ENCODE results near the gene PPARGC1A.

The PPARGC1A gene

DNA sequence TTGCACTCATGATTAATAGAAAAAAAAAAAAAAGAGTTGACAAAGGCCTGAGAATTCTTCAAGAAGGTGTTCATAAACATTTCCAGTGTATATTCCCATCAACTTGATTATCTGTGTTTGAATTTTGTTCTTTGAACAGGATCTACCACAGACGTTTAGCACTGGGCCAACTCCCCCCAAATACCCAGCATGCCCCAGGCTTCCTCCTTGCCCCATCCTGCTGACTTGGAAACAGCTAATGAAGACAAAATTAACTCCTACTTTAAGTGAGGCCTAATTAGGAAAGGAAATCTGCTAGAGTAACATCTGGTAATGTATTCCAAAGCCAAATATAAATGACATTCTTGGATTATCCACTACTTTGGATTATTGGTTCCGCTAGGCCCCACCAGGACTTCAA, 52.5 kb downstream of the PPARGC1A start:
- no peak for DNase-seq

DNA sequence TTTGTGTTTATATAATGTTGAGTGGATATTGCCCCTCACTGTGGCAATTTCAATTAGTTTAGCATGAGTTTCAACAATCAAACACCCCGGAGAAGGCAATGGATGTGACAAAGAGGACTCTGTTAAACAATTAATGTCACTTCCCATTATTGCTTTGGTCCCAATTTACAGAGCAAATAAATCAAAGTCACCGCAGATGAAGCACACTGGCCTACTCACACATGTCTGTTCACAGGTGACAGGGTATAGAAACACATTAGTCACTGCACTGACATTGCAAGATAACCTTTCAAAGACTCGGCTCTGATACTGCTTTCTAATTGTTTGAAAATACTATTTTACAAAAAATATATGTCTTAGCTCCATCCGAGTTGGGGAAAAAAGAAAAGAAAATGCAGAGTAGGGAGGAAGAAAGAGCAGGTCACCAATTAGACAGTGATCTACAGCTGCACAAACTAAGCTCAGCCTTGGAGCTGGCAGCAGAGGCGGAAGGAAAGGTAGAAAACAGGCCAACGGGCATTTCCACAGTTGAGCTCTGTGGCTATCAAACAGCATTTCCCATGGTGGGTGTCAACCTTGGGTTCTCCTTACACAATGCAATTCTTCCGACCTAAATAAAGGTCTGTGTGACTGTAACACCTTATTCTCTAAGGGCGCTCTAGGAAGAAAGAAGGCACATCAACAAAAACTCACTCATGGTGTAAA, 53.9 kb downstream of the PPARGC1A start:
- DNase-seq: no peak

DNA sequence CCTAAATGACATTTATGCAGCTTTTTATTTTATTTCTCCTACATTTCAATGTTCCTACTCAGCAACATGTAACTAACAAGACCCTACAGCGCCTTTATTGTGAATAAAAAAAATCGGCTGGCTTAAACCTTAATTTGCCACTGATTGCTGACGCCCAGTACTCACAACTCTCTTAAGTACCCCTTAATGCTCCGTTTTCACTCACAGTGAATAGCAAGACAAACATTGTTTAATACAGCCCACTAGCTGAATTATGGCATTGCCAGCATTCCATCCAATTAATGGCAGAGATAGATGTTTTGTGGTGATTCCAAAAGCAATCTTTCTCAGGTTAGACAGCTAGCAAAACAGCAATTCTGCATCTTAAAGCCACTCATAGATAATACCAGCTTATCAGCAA, 61.1 kb downstream of the PPARGC1A start:
- no peak for DNase-seq

DNA sequence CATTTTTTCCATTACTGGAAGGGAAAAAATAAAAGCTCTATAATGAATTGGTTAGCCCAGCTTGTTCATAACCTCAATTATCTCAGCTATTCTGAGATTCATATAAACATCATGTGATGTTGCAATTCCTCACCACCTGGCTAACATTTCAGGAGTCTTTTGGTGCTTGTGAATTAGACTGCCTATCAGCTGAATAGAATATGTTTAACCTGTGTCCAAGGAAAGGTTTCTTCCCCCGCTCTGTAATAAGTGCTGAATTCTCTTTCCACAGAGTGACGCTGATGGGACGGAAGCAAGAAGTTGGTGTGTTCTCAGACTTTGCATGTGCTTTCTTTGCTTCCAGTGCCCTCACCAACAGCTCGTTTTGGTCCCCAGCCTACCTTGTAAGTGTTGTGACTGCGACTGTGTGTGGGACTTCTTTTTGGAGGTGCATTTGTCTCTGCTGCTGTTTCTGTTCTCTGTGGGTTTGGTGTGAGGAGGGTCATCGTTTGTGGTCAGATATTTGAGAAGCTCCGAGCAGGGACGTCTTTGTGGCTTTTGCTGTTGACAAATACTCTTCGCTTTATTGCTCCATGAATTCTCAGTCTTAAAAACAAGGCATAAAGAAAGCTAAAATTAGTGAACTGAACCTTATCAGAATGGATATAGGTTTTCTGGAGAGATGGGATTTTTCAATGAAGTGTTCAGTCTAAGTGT, 61.7 kb downstream of the PPARGC1A start:
- DNase-seq: no peak

DNA sequence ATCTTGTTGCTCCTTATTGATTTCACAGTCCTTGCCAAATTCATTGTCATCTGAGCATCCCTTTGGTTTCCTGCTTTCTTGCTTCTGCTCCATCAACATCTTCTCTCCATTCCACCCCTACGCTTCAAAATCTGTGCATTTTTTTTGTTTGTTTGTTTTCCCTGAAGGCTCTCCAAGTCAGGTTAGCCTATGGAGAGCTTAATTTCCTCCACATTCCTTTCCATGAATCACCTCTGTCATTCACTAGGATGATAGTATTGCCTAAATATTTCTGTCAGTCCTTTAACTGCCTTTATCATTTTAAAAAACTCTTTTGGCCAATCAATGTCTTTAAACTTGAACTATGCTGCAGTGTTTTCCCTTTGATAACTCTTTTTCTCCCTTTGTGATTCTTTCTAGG, 67.7 kb downstream of the PPARGC1A start:
- no peak for DNase-seq

DNA sequence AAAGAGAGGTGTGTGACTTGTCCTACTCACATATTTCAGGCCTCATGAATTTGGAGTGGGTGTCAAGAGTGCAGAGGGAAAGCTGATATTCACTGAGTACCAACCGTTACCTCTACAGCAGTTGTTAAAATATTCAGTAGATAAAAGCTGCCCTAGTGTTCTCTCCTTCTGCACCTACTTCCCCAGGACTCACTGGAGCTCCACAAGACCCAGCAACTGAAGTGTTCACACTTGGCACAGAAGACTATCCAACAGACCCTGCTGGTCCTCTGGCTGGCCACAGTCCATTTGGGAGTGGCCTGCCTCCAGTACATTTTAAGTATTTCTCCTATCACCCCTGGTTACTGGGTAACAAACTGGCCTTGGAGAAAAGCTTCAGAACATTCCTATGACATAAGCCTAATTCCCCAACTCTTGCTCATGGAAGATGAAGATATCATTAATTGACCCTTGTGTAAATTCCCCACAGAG, 70.8 kb downstream of the PPARGC1A start:
- DNase-seq: no peak

DNA sequence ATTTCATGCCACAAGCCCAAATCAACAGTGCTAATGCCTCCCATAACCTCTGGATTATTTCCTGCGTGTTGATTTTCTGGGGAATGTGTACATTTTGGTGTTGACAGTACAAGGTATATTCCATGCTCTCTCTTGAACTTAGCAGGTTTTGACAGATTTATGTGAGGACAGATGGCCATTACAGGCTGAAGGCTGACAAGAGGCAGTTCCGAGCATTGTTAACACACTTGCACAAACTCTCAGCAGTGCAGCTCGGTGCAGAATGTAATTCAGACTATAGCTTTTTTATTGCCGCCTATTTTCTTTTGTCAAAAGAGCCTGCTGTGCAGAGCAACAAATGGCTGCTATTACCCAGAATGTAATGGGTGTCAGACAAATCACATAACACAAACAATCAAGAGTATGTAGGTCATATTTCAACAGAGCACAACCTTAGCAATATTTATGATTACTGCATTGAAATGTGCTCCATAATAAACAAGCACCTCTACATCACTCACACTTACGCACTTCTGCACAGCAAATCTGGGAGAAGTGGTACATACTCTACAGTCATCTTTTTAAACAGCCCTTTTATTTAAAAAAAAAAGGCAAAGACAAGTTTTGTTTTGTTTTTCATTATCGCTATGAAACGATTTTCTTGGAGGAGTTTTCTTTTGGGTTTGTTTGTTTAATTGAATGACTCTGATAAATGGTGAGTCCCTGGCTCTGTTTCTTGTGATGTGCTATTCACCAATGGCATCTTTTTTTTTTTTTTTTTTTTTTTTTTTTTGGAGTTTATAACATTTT, 71.6 kb downstream of the PPARGC1A start:
- no peak for DNase-seq

DNA sequence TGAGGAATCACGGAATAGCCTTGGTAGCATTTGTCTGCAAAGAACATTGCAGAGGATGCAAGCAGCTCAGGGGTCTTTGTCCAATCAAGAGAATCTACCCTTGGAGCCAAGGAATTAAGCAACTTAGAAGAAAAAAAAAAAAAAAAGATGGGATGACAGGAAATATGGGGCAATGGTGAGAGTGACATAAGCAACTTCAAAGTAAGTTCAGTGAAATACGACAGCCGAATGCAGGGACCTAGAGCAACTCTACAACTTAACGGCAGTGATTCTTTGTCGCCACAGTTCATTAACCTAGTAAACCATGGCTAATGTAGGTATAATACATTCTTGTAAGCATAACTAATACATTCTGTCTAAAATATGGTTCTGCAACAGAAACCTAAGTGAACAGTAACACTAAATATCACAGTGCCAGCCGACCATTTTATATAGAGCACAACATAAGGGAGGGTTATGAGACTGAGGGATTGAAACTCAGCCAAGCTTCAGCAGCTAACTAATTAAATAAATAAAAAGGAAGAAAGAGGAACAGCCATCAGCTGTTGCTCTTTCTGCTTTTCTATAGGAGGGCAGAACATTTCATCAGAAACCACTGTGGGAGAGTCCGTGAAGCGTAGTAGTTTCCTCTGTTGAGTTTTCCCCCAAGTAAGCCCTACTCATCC, 74.7 kb downstream of the PPARGC1A start:
- DNase-seq: no peak

DNA sequence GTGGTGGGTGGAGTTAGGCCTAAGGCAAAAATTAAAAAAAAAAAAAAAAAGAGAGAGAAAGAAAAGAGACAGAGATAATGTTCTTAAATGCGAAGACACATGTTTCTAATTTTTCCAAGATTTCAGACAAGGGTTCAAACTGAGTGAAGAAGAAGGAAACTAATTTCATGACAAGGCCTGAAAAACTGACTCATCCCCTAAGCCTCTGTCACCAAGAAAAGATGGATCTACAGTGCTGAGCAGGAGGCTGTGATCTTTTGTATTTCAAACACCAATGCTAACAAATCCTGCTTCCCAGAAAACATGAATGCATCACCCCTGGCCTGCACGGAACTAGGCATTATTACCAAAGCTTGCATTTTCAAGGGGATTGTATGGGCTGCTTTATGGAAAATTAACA, 75.3 kb downstream of the PPARGC1A start:
- no peak for DNase-seq

DNA sequence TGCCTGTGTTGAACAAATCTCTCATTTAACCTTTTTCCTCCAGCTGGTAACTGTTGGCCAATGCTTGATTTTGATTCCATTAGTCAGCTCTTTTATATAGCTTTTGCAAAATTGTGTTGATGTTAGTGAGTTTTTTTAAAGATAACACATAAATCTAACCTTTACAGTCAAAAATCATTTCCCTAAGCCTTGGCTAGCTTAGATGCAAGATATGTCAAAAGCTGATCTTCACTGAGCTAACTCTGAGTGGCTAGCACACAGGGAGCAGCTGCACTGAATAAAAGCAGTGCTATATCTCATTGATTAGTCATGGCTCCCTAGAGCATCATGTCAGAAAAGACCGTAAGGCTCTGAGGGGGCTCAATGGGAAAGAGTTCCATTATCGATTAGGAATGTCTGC, 78.7 kb downstream of the PPARGC1A start:
- DNase-seq: no peak

DNA sequence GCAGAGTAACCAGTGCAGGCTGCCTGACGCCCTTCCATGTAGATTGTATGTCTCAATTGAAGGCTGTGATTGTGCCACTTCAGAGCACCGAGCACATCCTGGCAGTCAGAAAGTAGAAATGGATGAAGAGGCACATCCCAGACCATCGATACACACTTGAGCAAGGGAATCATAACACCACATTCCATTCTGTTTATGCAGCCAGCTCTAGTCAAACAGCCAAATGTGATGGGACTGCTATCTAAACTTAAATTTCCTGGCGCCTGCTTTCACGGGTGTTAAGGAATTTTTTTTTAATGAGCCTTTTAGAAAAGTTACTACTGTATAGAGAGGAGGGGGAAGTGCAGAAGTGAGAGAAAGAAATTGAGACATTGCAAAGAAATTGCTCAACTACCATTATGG, 84.4 kb downstream of the PPARGC1A start:
- DNase-seq: no peak

DNA sequence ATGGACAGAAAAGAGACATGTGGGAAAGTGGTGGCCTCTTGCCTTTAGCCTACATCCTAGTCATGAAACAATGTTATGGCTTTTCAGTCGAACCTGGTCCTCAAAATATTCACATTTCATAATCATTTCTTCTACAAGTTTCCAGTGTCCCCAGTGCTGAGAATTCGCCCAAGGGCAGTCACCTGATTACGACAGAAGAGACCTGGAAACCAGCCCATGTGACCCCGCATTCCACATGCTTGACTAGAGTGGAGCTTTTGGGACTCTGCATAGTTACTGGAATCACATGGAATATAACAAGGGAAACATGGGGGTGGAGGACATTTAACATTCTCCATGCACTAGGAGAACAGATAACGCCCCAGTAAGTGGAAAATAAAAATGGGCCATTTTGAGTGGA, 100.1 kb downstream of the PPARGC1A start:
- DNase-seq: peak; percentile 84

DNA sequence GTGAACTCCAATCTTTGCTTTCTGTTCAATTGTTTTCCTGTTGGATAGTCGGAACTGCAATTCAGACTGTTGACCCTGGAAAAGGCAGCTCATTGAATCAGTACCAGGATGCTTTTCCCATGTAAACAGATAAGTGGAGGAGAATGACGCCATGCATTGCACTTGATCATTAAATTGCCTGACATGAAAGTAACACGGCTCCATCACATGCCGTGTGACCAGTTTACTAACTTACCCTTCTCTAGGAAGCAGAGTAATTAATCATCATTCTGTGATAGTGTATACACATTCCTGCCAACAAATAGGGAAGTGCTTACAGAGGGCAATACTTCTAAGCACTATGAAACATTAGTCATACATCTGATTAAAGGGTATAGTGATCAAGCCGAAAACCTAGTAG, 101.4 kb downstream of the PPARGC1A start:
- no peak for DNase-seq

DNA sequence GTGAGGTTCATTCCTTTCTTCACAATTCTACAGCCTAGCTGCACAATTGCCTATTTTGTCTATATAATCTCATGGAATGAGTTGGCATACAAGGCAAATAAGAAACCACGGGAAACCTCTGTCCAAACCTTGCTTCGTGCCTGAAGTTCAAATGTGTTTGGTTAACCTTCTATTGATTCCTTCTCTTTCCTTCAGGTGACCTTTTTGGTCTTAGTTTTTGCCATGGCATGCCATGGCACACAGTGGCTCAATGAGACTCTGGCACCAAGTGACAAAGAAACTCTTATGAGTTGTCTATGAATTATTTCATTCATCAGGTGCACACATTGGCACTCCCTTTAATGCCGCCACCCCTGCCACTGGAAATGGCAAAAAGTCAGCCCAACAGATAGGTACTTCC, 101.8 kb downstream of the PPARGC1A start:
- DNase-seq: no peak

DNA sequence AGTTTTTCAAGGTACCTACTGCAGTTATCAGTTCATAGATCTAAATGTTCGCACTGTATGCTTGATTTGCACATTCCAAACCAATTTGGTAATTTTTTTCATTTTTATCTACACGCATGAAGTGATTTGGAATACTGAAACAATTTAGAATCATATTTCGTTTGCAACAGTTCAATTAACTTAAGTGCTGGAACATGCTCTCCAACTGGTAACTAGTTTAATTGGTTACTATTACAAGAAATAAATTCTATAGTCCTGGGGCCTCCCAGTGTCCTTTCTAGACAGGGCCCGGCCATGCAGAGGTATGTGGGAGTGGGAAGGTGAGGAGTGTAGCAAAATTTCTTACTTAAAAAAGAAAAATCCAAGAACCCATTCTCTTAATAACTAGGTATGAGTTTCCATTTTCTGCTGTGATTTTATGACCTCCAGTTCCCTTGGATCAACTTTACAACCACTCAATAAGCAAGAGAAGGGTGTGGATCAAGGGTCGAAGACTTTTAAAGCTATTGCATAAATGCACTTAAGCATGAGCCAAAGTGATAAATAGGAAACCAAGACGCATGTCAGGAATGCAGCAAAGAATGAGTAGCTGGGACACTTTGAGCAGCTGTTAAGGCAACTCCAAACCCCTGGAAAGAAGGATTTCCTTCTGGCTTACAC, 106.9 kb downstream of the PPARGC1A start:
- no peak for DNase-seq

DNA sequence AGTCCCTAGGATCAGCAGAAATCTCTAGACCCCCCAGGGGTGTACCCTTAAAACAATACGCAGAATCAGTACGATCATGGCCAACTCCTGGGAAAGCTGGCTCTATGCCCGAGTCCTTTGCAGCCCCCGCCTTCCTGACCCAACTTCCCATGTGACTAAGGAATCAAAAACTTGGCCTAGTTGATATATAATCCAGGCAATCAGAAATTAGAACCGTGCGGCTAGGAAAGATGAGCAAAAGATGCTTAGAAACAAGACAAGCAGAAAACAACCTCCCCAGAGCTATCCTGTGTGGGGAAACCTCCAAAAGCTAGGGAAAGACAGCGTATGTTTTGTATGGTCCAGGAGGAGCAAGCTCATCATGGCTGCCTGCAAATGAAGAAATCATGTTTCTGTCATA, 110.0 kb downstream of the PPARGC1A start:
- DNase-seq: no peak

DNA sequence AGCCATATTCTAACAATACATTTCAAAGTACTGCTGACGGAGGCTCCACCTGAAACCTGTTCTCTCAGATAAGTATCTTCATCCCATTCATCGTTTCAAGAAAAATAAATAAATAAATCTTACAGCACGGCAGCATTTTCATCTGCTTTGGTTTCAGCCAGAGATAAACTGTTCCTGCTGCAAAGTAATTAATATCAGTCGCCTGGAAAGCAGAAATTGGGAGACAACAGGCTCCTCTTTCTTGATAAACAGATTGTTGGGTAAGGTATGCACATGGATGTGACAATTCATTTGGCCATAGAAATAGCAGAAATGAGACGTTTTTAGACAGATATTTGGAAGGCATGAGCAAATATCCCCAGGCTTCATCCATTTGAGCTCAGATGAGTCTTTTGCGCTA, 110.4 kb downstream of the PPARGC1A start:
- DNase-seq: no peak

DNA sequence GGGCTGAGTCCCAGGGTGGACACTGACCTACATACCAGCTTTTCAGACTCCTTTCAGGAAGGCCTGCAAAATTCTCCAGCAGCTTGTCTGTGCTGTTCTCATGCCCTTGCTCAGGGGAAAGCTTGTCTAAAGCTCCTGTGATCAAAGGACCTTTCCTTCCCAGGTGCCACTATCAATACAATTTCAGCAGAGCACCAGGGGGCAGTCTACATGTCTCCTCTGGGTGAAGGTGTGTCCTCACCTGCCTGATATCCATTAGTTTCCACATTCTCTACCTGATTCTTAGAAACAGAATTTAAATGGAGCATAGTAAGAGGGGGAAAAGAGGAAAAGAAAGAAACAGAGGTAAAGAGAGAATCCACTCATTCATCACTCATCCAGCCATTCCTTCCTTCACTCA, 114.2 kb downstream of the PPARGC1A start:
- peak; percentile 53 for DNase-seq

DNA sequence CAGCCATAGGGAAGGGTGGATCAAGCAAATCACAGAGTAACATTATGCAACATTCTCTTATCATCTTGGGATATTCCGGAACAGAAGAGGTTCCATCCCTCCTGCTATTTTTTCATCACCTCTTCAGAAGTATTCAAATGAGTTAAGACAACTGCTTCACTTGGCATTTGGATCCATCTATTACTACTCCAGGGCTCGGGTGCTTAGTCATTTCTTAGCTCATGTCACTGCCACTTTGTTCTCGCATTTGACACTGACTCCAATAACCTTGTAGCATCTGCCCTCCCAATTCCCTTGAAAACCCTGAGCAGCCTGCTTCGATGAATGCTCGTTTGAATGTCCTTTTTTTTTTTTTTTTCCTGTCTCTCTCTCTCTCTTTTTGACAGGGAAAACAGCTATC, 114.9 kb downstream of the PPARGC1A start:
- DNase-seq: no peak

DNA sequence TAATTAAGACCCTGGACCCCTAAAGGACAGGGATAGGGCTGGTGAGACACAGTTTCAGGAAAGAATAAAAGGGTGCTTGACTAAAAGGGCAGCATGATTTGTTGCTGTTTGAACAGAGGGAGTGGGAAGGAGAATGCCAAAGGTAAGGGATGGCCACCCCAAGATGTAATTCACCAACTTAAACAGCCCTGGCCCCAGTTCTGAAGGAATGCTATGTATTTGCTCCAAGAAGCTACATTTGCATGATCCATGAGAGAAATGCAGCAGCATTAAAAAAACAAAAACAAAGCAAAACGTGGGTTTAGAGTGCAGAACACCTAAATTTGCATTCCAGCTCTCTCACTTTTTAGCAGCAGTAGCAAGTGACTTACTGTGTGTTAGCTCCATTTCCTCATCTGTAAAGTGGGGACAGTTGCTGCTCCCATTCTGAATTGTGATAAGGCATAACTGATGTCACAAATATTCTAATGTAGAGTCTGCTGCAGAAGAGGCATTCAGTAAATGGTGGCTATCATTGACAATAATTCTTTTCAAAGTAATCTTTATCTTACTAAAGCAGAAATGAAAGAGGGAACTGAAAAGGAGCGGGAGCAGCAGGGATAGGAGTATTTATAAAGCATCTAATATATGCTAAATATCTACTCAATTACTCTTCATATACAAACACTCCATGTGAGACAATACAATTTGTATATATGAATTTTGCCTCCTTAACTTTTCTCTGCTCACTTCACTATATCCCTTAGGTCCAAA, 115.8 kb downstream of the PPARGC1A start:
- no peak for DNase-seq

DNA sequence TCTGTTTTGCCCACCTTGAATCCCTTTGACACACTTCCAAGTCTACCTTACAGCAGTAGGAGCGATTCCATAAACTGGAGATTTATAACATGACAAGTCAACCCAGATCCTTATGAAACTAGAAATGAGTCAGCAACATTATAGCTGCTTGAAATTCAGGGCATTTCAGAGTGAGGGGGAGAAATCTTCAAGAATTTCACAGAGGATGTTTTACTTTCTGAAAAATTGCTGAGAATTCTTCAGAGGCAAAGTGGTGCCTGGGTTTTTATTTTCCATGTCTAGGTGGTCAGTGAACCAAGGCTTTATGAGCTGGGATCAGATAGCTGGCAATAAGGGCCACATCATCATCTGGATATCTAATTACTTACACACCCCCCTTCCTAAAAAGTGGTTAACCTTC, 119.8 kb downstream of the PPARGC1A start:
- no peak for DNase-seq

DNA sequence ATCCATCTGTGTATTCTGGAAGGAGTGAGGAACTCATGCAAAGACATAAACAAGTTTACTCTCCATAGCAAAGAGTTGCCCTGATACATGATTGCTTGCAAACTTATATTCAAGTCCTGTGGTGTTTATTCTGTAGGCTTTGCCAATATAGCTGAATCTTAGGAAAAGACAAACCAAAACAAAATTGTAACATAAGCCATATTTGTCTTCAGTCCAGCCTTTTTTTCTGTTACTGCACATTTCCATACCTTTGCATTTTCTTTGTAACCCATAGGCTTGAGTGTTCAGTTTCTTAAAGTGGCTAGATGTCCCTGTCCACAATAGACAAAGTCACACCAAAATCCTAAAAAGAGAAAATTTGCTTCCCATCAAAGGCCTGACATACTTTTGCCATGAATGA, 120.4 kb downstream of the PPARGC1A start:
- no peak for DNase-seq

Data from islet precursor cell (in vitro differentiated cells).